Measurements from ENCODE around the gene FKBP10.
A peak's percentile ranks its signal among the peaks of the same experiment; 100 is the strongest.
"Not testable (repeated sequence)": the region's sequence is repeated elsewhere in the genome, so short reads cannot be mapped to it uniquely, and the experiment has no call there.

The FKBP10 gene

DNA sequence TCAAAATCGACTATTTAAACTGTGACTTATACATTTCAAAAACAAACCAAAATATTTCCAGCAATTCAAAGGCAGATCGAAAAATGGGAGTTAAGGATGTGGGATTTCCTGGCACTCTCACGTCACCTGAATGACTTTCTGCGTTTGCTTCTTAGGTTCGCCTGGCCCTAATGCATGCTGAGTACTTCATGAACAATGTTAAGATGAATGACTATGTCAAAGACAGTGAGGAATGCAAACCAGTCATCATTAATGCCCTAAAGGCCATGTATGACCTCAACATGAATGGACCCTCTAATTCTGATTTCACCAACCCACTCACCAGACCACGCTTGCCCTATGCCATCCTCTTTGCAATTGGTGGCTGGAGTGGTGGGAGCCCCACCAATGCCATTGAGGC lies 32.2 kb downstream of the FKBP10 start:
- FAIRE-seq, result no peak

DNA sequence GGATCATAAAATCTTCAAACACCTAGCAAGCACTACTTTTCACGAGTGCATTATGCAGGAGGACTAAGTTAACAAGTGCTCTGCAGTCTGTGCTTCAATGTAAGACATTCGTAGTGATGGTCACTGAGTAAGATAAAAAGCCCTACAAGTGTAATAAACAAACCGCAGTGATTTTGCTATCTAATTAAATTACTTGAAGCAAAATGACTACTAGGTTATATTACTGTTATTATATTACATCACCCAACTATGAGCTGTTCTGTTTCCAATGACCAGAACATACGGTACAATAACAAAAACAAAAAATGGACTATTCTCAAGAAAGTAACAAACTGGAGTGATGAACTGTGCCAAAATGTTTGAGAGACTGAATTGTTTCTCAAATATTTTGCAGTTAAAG lies 36.0 kb downstream of the FKBP10 start:
- no peak for FAIRE-seq

- FAIRE-seq, result no peak
Measured at GRCh38 chr17:41849251-41849990, 36.6 kb downstream of the FKBP10 start.

DNA sequence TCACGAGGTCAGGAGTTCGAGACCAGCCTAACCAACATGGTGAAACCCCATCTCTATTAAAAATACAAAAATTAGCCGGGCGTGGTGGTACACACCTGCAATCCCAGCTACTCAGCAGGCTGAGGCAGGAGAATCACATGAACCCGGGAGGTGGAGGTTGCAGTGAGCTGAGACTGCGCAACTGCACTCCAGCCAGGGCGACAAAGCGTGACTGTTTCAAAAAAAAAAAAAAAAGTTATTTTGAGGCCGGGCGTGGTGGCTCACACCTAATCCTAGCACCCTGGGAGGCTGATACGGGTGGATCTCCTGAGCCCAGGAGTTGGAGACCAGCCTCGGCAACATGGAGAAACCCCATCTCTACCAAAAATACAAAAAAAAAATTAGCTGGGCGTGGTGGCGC lies 38.6 kb downstream of the FKBP10 start:
- not testable (repeated sequence) for FAIRE-seq

GRCh38 chr17:41860254-41860931 lies 47.6 kb downstream of the FKBP10 start:
- FAIRE-seq, result no peak

DNA sequence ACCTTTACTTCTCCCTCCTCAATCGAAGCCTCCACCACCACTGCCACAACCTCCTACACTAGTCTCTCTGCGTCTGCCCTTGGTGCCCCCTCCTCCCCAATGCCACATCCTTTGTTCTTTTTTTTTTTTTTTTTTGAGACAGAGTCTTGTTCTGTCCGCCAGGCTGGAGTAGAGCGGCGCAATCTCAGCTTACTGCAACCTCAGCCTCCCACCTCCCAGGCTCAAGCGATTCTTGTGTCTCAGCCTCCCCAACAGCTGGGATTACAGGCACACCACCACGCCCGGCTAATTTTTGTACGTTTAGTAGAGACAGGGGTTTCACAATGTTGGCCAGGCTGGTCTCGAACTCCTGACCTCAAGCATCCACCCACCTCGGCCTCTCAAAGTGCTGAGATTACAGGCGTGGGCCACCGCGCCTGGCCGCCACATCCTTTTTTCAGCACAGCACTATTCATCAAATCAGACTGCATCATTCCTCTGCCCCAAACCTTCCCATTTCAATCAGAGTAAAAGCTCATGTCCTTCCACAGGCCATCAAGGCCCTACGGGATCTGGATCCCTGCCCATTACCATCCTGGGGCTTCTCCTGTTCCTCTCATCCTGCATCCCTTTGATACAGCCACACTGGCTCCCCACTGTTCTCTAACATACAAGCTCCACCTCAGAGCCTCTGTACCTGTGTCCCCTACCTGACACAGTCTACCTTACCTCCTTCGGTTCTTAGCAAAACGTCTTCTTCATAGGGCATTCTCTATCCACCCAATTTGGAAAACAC lies 50.5 kb downstream of the FKBP10 start:
- no peak for FAIRE-seq

DNA sequence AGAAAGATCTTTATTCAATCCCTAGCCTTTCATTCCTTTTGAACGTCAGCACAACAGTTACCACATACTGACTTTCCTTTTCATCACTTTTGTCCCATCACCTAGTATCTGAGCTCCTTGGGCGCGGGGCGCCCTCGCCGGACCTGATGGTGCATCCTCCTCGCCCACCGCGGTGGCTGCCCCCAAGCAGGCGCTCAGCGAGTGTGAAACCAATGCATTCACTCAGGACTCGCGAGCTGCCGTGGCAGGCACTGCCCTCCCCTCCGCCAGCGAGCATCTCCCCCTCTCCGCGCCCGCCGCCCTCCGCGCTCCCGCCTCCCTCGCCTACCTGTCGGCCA lies 51.7 kb downstream of the FKBP10 start:
- no peak for FAIRE-seq

DNA sequence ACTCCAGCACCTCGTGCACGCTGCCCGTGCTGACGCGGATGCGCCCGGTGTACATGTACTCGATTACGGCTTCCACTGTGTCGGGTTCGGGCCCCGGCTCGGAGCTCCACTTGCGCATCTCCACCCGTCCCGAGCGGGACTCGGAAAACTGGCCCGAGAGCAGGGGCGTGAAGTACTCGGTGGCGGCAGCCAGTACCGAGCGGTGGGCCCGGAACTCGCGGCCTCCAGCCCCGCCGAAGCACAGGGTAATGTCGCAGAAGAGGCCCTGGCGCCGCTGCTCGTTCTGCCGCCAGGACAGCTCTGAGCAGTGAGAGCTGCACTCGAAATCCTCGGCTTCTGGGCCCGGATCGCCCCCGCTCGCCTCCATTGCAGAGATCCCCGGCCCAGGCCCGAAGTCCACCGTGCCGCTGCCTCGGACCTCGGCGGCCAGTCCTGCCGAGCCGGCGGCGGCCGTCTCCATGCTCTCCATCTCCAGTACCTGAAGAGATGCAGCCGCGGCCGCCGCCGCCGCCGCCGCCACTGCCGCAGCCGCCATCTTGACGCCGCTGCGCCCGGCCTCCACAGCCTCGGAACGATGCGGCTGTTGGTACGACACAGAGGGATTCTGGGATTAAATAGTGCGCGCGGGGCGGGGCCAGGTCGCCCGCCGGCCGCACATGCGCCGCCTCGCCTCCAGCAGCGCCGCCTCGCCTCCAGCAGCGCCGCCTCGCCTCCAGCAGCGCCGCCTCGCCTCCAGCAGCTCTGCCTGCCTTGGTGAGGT lies 52.2 kb downstream of the FKBP10 start, which contains the start of gene KLHL11:
Gene KLHL11, minus strand, starts transcription at position 588 of the 760 bp plus-strand sequence. Its CDS starts 53 bp downstream, at position 535.
- no peak for FAIRE-seq

GRCh38 chr17:41865596-41865893 lies 52.7 kb downstream of the FKBP10 start:
- peak; percentile 17 for FAIRE-seq

DNA sequence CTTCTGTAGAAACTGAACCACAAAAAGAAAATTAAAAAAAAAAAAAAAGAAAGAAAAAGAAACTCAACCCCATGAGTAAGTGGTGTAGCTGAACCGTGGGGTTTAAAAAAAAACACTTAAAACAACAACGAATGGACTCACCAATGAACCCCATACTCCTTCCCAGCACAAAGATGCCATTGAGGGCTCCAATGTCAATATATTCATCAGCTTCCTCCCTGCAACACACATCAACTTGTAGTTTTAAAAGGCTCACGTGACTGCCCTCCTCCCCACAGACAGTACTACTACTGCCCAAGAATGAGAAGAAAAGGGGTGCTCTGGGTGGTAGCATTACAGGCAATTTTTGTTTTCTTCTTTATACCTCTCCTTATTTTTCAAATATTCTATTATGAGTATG lies 55.8 kb downstream of the FKBP10 start:
- no peak for FAIRE-seq

DNA sequence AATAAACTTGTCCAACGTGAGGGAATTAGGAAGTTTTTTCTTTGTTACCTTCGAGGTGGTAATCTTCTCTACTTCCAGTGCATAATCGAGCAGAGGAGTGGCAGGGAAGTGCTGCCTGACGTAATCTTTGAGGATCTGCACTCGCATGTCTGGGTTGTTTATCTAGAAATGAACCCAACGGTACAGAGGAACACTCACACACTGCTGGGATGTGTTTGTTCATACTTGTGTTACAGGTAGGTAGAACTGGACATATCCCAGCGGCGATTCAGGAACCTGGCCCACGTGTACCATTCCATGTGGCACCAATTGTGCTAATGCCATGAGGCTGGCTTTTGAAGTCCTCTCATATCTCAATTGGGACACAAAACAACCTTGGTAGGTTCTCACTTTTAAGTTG lies 56.6 kb downstream of the FKBP10 start:
- no peak for FAIRE-seq

- no peak for FAIRE-seq
Measured at GRCh38 chr17:41870097-41870496, 57.3 kb downstream of the FKBP10 start.

- FAIRE-seq, result no peak
Measured at GRCh38 chr17:41870627-41871026, 57.8 kb downstream of the FKBP10 start.

DNA sequence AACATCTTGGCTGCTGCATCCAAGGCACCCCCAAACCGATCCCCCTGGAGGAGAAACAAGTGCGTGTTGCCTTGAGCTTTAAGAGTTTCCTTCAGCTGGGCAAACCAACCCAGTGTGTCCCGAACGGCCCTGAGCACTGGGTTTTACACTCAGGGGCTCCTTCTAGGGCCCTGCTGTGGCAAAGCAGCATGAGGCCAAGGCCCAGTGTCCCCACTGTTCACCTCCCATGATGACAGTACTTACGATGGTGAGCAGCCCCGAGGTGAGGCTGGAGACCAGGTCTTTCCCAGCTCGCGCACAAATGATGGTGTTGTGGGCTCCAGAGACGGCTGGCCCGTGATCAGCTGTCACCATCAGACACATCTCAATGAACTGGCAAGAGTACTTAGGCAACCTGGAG lies 59.0 kb downstream of the FKBP10 start:
- FAIRE-seq, result no peak

Data from G401.6 (cell line).